ENCODE measurements around the gene MALT1. TPM values are rescaled to one million over a fixed set of nuclear protein-coding genes. Genes with fewer than 3 reads are reported as not detected.

Gene MALT1
- total and polyA plus RNA-seq, 9 donors: 9.0 to 24.7 (median 17.0) TPM

DNA sequence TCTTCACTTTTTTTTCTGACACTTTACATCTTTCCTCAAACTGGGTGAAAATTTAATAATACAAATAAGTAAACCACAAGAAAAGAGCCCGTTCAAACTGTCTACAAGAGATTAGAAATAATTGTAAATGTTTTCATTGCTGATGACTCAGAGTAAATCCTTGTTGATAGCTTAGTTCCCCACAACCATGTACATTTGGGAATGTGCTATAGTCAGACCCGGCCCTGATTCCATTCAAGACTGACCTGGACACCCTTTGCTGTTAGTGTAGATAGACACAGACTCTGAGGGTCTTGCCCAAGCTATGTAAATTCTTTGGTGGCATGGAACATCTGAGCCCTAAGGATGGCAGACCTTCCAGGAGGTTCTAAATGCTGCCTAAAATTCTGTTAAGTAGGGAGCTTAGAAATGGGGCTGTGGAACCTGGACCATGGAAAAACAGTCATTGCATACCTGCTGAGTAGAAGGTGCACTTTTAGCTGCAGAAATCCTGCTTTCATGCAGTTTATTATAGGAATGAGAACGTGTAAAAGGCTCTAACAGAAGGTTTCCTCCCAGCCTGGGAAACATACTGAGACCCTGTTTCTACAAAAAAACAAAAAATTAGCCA, 3.7 kb downstream of the MALT1 start:
- no peak overlapping the region for H3K4me3 ChIP-seq
- no peak for DNase-seq
- intact Hi-C loops (cut with DNase I): no loop called here
- WGBS, 3 donors: 30 to 49% (median 37%) methylated on average over 3 of the region's 3 CpGs
- no peak overlapping the region for H3K27ac ChIP-seq
- no peaks in the 10 kb centered on the region for H3K27me3 ChIP-seq
- H3K36me3 ChIP-seq: no peaks in the 10 kb centered on the region
- no peaks in the 10 kb centered on the region for H3K9me3 ChIP-seq
- peaks cover 3% of the 10 kb centered on the region for H3K4me1 ChIP-seq (ENCODE audit: insufficient read depth)
- TF ChIP-seq EP300 (IDR thresholded peaks at IDR 0.05): no peak
- TF ChIP-seq, protein P1, sequence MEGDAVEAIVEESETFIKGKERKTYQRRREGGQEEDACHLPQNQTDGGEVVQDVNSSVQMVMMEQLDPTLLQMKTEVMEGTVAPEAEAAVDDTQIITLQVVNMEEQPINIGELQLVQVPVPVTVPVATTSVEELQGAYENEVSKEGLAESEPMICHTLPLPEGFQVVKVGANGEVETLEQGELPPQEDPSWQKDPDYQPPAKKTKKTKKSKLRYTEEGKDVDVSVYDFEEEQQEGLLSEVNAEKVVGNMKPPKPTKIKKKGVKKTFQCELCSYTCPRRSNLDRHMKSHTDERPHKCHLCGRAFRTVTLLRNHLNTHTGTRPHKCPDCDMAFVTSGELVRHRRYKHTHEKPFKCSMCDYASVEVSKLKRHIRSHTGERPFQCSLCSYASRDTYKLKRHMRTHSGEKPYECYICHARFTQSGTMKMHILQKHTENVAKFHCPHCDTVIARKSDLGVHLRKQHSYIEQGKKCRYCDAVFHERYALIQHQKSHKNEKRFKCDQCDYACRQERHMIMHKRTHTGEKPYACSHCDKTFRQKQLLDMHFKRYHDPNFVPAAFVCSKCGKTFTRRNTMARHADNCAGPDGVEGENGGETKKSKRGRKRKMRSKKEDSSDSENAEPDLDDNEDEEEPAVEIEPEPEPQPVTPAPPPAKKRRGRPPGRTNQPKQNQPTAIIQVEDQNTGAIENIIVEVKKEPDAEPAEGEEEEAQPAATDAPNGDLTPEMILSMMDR (IDR thresholded peaks at IDR 0.05): no peak
- TF ChIP-seq POLR2A (IDR thresholded peaks at IDR 0.05): no peak

DNA sequence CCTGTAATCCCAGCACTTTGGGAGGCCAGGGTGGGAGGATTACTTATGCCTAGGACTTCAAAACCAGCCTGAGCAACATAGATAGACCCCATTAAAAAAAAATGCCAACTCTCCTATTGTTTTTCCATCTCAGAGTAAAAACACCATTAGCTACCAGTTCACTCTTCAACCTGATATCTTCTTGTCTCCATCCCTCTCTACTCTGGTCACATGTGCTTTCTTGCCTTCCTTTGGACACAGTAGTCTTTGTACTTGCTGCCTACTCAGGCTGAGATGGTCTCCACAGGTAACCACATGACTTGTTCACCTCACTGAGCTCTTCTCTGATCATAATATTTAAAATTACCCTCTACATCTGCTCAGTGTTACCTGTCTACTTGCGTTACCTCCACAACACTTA, 5.0 kb downstream of the MALT1 start:
- Histone ChIP-seq H3K27ac (no peak overlapping the region), H3K27me3 (no peaks in the 10 kb centered on the region), H3K9me3 (no peaks in the 10 kb centered on the region), H3K4me1 (ENCODE audit: insufficient read depth) (peaks cover 3% of the 10 kb centered on the region), H3K4me3 (no peak overlapping the region), H3K36me3 (no peaks in the 10 kb centered on the region)
- intact Hi-C loops (cut with DNase I): no loop called here
- no peak for DNase-seq
- TF ChIP-seq POLR2A (IDR thresholded peaks at IDR 0.05): no peak
- TF ChIP-seq EP300 (IDR thresholded peaks at IDR 0.05): no peak
- TF ChIP-seq, protein P1 (IDR thresholded peaks at IDR 0.05): no peak
- WGBS, 3 donors: 96 to 98% (median 97%) methylated on average over 1 of the region's 1 CpG

DNA sequence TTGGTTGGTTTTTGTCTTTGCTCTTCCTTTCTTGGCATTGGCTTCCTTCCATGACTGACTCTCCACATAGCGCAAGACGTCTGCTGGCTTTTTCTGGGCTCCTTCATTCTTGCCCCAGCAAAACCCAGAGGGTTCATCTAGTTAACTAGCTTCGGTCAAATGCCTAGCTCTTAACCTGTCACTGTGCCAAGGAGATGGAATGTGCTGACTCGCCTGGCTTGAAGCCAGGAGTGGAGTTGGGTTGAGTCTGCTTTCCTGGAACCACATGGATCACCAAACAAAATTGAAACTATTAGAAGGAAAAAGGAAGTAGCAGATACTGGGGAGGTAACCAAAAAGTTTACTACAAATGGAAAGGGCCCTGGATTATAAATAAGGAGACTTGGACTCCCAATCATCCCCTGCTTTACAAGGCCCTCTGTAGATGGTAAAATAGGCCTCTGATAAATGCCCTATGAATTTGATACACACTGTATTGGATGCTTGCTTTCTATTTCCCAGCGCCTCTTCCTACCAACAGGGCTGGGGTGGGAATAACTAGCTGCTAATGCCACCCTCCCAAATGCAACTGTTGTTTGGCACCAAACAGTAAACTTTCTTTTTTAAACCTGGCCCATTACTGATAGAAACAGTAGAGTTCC, 11.3 kb downstream of the MALT1 start:
- H3K4me1 ChIP-seq (ENCODE audit: insufficient read depth): peaks cover 4% of the 10 kb centered on the region

DNA sequence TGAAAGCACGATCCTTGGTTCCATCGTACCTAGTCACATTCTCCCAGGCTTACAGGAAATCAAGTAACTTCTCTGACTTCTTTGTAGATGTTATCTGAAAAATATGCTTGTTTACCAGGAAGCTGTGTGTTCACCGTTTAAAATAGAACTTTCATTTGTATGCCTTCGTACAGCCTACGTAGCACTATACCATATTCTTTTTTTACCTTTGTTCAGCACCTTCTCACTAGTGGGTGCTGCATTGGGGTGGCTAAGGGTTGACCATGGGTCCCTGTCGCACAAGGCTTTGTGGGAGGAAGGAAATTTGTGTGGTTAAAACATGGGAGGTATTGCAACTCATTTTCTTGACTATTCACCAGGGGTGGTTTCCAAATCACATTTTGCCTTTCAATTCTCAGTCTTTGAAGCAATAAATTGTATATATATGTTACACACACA, 16.6 kb downstream of the MALT1 start:
- no peak overlapping the region for H3K4me3 ChIP-seq
- H3K9me3 ChIP-seq: no peaks in the 10 kb centered on the region
- TF ChIP-seq POLR2A (IDR thresholded peaks at IDR 0.05) (no peak), EP300 (IDR thresholded peaks at IDR 0.05) (no peak)
- TF ChIP-seq, protein P1 (IDR thresholded peaks at IDR 0.05): no peak
- no peak overlapping the region for H3K27ac ChIP-seq
- no peak for DNase-seq
- no peaks in the 10 kb centered on the region for H3K36me3 ChIP-seq
- H3K4me1 ChIP-seq (ENCODE audit: insufficient read depth): no peaks in the 10 kb centered on the region
- 85 to 90% (median 85%) methylated on average over 6 of the region's 6 CpGs for whole genome bisulfite sequencing, 3 donors
- no peaks in the 10 kb centered on the region for H3K27me3 ChIP-seq
- intact Hi-C loops (cut with DNase I): no loop called here

More for the DNA sequence above, 11.3 kb downstream of the MALT1 start:
- no peak overlapping the region for H3K4me3 ChIP-seq
- H3K27me3 ChIP-seq: no peaks in the 10 kb centered on the region
- H3K9me3 ChIP-seq: no peaks in the 10 kb centered on the region
- no peak overlapping the region for H3K27ac ChIP-seq
- intact Hi-C loops (cut with DNase I): no loop called here
- TF ChIP-seq EP300 (IDR thresholded peaks at IDR 0.05) (no peak), POLR2A (IDR thresholded peaks at IDR 0.05) (no peak)
- TF ChIP-seq, protein P1 (IDR thresholded peaks at IDR 0.05): no peak
- peak; percentile 25 to 74 (median 42) for DNase-seq
- H3K36me3 ChIP-seq: no peaks in the 10 kb centered on the region
- 54 to 64% (median 61%) methylated on average over 5 of the region's 5 CpGs for WGBS, 3 donors
